Stimulated activated CD4-positive, alpha-beta T cell treated with anti-CD3 and anti-CD28 coated beads, Interleukin-15, amount 100 ng/mL, for 48 hours (primary cell): Measurements from ENCODE around the gene CDS1.
"Not testable (repeated sequence)": the region's sequence is repeated elsewhere in the genome, so short reads cannot be mapped to it uniquely, and the experiment has no call there.

Experiments used
- DNase-seq, 2 donors: peaks; one replicate each; pipeline ENCODE4 v3.0.0-alpha.2; 2020; ENCODE audit warnings: low read depth in 2 of 2

Gene CDS1

DNA sequence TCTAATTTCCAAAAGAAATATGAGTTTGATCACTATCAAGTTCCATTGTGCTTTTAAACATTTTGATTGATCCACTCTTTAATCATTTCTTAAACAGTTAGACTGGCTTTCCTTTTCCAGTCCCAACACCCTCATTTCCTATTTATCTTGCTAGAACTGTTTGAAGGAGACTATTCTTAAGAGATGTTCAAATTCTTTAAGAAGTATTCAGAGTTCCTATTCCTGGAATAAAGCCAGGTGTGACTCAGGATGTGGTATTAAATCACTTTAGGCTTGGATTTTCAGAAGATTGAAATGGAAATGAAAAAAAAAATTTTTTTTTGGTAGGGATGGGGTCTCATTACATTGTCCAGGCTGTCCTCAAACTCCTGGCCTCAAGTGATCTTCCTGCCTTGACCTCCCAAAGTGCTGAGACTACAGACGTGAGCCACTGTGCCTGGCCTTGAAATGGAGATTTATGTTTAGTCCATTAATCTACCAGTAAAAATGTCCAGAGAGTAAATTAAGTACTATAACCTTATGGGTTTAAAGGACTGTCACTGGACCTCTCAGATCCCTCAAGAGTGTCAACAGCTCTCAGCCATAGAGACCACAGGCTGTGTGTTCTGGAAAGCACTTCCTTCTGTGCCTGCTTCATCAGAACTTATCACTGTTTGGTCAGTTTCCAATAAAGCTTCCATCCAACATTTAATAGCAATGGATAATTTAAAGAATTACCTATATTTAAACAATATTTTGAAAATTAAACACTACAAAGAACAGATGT is 90.7 kb downstream of the CDS1 start:
- no peak for DNase-seq

DNA sequence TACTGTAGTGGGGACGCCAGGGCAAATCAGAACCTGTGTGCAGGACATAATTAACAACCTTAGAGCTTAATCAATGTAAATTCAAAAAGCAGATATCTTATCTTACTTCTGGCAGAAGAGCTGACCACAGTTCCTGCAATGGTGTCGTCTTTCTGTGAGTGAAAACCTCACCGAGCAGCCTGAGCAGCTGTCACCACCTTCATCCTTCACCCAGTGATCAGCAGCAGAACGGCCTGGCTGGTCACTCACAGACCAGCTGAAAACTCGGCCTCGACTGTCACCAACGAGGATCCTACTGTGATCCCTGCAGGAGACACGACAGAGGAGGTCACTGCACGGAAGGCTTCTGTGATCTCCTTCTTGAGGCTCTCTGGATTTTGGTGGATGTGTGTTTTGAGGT is 94.2 kb downstream of the CDS1 start:
- DNase-seq: no peak

DNA sequence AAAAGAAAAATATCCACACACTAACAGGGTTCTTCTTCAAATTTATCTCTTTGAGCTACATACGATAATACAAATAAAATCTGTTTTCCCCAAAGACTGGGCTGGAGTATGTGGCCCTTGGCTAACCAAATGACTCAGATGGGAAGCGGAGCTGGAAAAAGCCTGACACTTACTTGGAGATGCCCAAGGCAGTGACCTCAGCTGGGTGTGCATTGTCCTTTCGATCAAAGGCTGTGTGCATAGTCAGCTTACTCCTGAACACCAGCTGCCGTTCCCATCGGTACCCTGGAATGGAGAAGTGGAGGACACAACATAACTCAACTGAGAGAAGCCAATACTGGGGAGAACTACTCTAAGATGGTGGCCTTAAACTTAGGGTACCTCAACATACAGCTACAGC is 95.1 kb downstream of the CDS1 start:
- no peak for DNase-seq

DNA sequence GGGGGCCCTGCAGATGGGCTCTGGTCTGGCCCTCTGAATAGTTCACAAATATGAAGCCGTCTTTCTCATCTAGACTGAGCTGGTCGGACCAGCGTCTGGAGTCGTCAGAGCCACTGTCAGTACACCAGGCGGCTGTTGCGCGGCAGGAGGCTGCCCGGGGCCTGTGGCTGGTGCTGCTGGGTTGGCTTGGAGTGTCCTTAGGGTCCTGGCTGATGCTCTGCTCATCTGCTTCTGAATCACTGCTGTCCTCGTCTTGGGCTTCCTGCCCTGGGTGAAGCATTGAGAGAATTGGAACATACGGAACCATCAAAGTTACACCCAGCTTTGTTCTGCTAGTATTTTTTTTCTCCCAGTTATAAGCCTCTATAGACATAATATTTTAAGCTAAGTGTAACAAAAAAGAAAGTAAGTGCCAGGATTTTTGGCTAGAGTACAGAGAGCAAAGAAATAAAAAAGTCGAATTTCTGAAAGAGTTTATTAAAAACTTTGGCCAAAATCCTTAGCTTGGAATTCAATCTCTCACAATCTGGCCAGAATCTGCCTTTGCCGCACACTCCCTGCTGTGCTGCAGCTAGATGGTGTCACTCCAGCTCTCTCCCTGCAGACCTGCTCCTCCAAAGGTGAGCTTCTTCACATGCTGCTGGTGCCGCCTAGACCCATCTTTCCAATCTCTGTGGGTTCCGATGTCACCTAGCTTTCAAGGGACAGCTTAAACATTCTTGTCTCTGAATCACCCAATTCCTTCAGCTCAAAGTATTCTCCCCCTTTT is 96.2 kb downstream of the CDS1 start:
- DNase-seq: no peak

DNA sequence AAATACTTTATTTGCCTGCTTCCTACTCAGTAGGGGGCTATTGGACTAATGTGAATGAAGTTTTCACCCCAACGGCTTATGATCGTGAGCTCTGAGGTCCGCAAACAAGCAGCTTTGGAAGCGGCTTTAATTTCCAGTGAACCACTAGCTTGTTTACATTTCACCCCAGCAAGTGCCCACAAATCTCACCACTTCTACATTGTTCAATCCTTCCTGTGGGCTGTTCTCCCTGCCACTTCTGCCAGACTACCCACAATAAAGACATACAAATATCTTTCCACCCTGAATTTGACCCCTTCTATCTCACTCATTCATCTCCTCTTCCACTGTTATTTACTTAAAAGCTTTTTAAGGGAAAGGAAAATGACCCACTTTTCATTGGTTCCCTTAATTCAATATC is 98.0 kb downstream of the CDS1 start:
- no peak for DNase-seq

DNA sequence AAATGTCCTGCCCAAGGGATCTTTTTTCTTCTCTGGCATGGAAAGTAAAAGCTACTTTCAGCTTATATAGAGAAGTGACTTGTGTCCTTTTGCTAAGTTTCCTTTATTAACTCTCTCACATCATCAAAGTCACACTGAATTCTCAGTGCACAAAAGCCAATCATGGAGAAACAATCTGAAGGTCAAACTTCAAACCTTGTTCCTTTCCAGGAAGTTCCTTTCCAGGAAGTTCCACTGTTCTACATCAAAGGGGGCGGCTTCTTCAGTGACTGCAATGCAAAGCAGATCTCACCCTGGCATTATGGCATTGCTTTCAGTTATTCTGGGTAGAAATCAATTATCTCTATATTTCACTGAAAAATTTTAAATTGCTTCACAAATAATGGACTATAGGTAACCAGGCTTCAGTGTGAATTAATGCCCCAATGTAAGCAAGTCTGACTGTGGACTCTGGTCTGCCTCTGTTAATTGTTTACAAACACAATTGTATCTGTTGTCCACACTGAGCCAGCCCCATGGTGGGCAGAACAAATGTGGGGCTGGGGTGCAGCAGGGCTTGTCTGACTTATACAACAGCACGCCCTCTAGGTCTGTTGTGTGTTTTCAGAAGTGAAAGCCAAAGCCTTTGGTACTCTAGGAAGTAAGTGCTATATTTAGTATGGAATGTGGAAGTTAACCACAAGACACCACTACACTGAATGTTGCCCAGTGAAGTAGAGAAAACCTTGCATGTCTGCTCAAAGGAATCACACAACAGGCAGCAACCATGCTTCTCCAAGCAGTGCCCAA is 98.8 kb downstream of the CDS1 start:
- DNase-seq: no peak

DNA sequence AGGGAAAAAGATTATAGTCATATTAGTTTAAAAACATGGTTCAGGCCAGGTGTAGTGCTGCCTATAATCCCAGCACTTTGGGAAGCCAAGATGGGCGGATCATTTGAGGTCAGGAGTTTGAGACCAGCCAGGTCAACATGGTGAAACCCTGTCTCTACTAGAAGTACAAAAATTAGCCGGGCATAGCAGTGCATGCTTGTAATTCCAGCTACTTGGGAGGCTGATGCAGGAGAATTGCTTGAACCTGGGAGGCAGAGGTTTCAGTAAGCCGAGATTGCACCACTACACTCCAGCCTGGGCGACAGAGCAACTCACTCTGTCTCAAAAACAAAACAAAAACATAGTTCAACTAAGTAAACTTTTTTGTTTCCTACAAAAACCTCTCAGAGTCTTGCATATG is 99.7 kb downstream of the CDS1 start:
- DNase-seq: not testable (repeated sequence)

DNA sequence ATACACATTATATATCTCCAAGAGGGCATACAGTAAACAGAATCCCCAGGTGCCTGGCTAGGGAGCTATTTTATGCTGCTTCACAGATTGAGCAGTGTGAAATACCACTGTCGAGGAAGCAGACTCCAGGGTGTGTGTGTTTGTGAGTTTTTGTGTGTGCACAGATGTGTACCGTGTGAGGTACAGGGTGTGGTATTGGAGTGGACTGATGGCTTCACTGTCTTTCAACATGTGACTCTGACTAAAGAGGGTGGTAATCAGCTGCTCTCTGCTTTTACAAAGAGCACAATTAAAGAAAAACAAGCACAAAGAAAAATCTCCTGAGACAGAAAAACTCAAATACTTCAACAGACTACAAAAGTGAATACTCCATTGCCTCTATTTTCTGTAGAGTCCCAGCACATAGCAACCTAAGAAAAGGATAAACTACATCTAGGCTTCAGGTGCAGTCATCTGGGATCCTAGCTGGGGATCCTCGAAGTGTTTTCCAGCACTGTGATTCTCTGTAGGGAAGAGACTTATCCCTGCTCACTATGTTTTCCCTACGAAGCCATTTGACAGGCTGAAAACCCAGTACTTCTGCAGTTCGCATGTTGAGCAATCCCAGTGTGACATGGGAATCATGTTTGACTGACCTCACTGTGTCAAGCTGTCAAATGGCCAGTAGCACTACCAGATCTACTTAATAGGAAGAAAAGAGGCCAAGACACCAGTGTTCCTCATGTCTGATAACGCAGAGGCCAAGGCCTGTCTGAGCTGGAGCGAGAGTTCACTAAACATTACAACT is 100.3 kb downstream of the CDS1 start:
- no peak for DNase-seq

DNA sequence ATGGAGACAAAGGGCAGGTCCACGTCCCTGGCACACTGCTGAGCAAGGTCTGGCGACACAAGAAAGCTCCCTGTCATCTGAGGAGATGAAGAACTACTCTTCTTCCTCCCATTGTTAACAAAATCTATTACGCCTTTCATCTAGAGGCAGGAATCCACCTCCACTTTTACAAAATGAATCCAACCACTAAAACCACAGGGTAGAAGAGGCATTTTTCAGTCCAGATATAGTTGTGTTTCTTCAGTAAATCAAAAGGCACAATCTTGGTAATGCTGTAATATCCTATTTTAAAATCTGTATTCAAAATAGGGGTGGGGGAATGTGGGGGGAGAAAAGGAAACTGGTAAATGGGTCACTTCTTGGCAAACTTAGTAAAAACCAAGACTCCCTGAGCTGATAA is 101.4 kb downstream of the CDS1 start:
- no peak for DNase-seq

DNA sequence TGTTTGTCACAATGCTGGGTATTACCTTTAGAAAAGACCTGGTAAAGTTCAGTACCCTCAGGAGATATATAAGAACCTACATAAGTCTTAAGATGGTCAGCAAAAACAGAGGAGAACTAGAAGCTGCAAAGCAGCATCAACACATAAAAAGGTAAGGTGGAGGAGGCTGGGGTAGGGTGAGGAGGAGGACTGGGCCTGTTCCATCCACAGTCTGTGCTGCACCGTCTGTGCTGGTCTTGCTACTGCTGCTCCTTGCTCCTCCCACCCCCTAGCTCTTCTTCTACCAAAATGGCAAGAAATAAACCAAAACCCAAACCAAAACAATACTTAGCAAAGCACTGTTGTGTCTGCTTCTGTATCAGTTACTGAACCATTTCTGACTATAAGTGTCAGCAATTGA is 102.2 kb downstream of the CDS1 start:
- no peak for DNase-seq

DNA sequence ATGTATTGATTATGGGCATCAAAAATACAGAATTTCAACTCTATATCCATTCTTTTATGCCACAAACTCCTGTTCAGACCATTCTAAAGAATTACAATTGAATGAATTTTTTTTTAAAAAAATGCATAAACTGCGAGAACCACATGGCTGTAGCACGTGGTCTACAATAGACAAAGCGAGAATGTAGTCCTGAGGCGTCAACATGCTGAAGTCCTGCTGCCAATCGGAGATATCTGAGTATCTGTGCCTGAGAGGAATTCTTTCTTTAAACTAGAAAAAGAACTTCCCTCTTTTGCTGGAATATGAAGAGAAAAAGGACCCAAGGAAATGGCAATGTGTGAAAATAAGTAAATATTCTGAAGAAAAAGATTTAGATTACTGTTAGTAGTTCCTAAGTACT is 105.7 kb downstream of the CDS1 start:
- DNase-seq: no peak

DNA sequence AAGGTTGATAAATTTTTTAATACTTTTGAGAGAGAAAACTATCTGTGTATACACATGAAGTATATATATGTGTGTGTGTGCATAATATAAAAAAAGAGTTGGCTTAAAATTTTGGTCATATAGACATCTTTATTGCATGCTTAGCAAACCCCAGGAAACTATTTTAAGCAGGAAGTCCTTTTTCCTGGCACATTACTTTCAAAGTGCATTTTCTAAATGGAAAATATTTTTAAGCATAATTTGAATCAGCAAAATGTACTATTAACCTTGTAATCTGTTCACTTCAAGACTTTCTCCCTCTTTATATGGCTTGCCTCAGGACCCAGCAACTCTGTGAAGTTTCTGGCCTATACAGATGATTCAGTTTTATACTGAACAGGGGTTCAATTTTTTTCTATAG is 106.3 kb downstream of the CDS1 start:
- no peak for DNase-seq

DNA sequence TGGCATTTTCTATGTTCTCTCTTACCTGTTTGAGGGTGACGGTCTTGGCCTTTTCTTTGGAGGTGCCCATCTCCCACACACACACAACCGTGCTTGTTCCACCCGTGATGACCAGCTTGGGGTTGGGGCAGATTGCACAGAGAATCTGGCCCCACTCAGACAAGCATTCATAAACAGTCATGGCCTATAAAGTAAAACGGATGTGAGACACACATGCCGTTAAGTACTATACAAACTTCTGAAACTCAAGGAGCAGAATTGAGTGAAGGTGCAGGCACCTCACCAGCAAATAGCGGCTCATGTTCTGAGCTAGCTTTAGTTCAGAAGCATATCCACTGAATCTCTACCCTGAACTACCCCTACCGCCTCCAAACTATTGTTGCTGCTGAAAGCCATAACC is 107.6 kb downstream of the CDS1 start:
- no peak for DNase-seq

DNA sequence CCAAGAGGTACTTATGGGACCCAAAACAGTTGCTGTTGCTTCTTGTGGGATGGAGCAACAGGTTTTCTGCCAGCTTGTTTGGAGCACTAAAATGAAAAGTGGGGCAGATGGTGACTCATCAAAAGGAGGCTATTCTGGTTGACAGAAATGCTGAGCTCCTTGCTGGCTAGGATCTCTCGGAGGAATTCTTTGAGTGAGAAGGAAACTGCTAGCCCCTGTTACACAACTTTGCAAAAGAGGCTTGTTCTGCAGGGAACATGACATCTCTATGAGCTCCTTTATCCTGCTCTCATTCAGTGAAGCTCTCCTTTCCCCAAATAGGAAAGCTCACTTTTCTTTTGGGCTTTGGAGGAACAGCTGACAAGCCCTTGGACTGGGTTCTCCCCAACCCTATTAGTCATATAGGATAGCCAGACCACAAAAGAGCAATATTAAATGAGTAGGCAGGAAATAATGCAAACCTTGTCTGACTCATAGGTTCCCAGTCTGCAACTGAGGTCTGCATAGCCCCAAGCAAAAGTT is 108.3 kb downstream of the CDS1 start:
- DNase-seq: no peak

DNA sequence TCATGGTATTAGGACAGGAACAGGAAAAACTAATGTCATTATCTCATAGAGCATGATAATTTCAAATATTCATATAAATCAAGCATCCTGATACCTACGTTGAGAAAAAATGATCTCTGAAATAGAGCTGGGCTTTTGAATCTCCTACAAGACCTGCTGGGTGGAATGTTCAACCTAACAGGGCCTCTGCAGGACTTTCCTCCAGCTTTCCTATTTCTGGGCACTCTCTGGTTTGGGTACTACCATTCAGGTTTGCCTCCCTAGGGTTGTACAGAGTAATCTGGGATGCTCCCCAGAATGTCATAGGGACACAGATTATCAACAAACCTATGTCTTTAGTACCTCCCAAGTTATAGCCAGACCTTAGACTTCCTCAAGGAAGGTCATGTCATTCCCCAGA is 108.9 kb downstream of the CDS1 start:
- no peak for DNase-seq

DNA sequence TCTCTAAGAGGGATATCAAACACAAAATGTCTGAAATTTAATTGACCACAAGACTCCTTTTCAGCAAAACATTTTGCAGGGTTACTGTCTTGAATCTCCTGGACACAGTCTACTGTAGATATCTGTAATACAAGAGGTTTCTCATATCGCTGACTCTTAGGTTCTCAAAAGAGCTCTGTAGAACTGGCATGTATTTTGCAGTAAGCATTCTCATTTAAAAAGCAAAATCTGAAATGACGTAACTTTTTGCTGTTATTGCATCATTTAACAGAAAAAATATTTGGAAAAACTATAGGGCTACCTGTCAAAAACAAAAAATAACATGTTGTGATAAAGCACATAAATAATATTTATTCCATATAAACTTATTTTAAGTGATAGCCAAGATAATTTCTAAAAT is 114.2 kb downstream of the CDS1 start:
- DNase-seq: no peak

DNA sequence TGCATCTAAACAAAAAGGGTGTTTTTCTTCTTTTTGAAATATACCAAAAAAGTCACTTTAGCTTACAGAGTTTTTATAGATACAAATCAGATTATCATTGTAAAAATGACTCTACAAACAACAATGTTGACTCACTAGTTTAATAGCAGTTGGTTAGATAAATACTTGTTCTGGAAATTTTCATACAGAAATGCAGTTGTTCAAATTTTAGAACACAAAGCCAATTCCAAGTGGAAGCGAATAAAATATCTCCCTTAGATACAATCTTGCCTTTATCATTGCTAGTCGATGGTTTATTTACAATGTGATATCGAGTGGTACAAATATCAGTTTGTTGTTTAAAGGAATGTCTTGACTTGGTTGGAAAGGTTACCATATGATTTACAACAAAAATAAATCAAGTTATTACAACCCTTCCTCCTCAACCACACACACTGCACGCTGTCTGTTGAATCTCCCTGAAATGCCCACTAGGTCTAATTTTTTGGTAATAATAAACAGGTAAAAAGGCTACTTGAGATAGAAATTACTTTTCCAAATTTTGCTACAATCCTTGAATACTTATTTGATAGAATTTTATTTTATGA is 114.8 kb downstream of the CDS1 start:
- no peak for DNase-seq

DNA sequence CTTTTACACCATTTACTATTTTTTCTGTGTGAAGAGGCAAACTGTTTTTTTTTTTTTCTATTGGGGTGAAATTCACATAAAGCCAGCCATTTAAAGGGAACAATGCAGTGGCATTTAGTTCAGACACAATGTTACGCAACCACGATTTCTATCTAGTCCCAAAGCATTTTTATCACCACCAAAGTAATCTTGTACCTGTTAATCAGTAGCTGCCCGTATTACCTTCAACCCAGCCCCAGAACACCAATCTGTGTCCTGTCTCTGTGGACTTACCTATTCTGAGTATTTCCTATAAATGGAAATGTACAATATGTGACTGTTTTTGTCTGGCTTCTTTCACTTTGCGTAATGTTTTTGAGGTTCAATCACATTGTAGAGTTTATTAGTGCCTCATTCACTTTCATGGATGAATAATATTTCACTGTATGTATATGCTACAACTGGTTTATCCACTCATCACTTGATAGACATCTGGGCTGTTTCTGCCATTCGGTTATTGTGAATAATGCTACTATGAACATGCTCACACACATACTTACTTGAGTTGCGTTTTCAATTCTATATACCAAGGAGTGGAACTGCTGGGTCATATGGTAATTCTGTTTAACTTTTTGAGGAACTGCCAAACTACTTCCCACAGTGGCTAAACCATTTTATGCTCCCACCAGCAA is 116.2 kb downstream of the CDS1 start:
- no peak for DNase-seq
